ENCODE measurements around the gene TMEM183A. TPM values are rescaled to one million over a fixed set of nuclear protein-coding genes. Genes with fewer than 3 reads are reported as not detected.

TMEM183A gene
- total and polyA plus RNA-seq, 2 of the 4 experiments (the other 2 are of a cell fraction) = 56.8 to 63.1 TPM

GRCh38 chr1:203028784-203029553 is 21.8 kb downstream of the TMEM183A start:
- Histone ChIP-seq H3K14ac (replicated peaks; ENCODE audit: low read depth, low read length) (no peak overlapping the region), H2AK9ac (replicated peaks; ENCODE audit: low read depth, low read length, poor library complexity) (no peak overlapping the region), H2BK120ac (ENCODE audit: low read depth, low read length) (no peak overlapping the region), H3K27ac (ENCODE audit: insufficient read depth, low read length) (no peak overlapping the region), H3K9ac (ENCODE audit: low read depth, low read length) (no peak overlapping the region), H3K27me3 (ENCODE audit: control insufficient read depth, insufficient read depth, low read length) (peaks cover 12% of the 10 kb centered on the region; the same call in 1 of the 2 replicates), H3K4ac (ENCODE audit: low read depth, low read length) (no peak overlapping the region), H3K4me1 (ENCODE audit: control insufficient read depth, insufficient read depth, low read length) (peaks cover 15% of the 10 kb centered on the region), H4K5ac (ENCODE audit: low read depth, low read length) (no peak overlapping the region), H3K56ac (ENCODE audit: extremely low read depth, insufficient read depth, low read length) (no peak overlapping the region), H3K4me2 (ENCODE audit: low read depth, low read length) (no peak overlapping the region), H3K18ac (ENCODE audit: low read depth, low read length) (no peak overlapping the region), H4K91ac (ENCODE audit: insufficient read depth, low read depth, low read length) (no peak overlapping the region), H3K36me3 (ENCODE audit: control insufficient read depth, insufficient read depth, low read length) (peaks cover 4% of the 10 kb centered on the region), H3K79me1 (ENCODE audit: low read depth in 1 of 2, low read length in 2 of 2) (peaks cover 13 to 24% of the 10 kb centered on the region in 2 experiments), H2AFZ (replicated peaks; ENCODE audit: low read length, poor library complexity) (no peak overlapping the region), H4K8ac (ENCODE audit: low read depth in 2 of 2, low read length in 2 of 2) (no peak overlapping the region), H2BK5ac (ENCODE audit: low read depth, low read length, poor library complexity, severe bottlenecking) (no peak overlapping the region), H2AK5ac (ENCODE audit: low read depth, low read length) (no peak overlapping the region), H2BK20ac (ENCODE audit: low read depth, low read length) (no peak overlapping the region), H3K23ac (ENCODE audit: low read depth, low read length) (no peak overlapping the region), H3K9me3 (ENCODE audit: control insufficient read depth, insufficient read depth, low read length) (no peaks in the 10 kb centered on the region), H2BK15ac (ENCODE audit: low read depth, low read length) (no peak overlapping the region), H4K20me1 (ENCODE audit: insufficient read depth, low read length) (no peaks in the 10 kb centered on the region), H3K4me3 (ENCODE audit: insufficient read depth, low read depth, low read length) (no peak overlapping the region), H3K9me1 (ENCODE audit: insufficient read depth, low read length) (0 out of 2 replicates have a peak, but pooled peaks cover 3% of the 10 kb centered on the region)
- POLR2A ChIA-PET (ENCODE audit: unreplicated experiment) = no interaction called here
- no peak for DNase-seq
- intact Hi-C loops (cut with micrococcal nuclease) (no loop called here), in situ Hi-C loops (cut with MboI; ENCODE audit: low sequenced_read_pairs) (no loop called here), dilution Hi-C loops (cut with HindIII; ENCODE audit: low sequenced_read_pairs, unreplicated experiment) (no loop called here)
- TF ChIP-seq USF2 (IDR thresholded peaks at IDR 0.05; ENCODE audit: low read depth, low read length) (peak; percentile 12; the same call in 1 of the 2 replicates), MAFK (IDR thresholded peaks at IDR 0.05; ENCODE audit: low read depth, low read length) (no peak), RAD21 (IDR thresholded peaks at IDR 0.05; ENCODE audit: low read length) (no peak), RCOR1 (IDR thresholded peaks at IDR 0.05; ENCODE audit: insufficient replicate concordance, low read length) (no peak)
- no TSS peak for BruUV-seq (replicated peaks)
- CTCF ChIA-PET = interaction anchor here (1.8 kb wide), 1 partner anchor 10 kb away, joined by 10 read pairs; no protein-coding TSS in a partner anchor
- 56% methylated on average over 3 of the region's 13 CpGs; no CpG with 5 or more reads in 1 of the 2 experiments for WGBS, 2 experiments (ENCODE audit: extremely low coverage in 2 of 2, insufficient read length in 1 of 2)
- ATAC-seq (ENCODE audit: low read depth) = no peak
